HUES48 (cell line): ENCODE results near the gene MBOAT1.

Experiments used
- H3K27ac ChIP-seq: one replicate; pipeline ENCODE4 v1.7.0; 2013; ENCODE audit warnings: low read depth, low read length, inconsistent platforms
- H3K27me3 ChIP-seq: 2 replicates; pipeline ENCODE4 v1.6.1; 2013; ENCODE audit warnings: mild to moderate bottlenecking, low read length; ENCODE audit not compliant: control insufficient read depth, insufficient read depth
- H3K36me3 ChIP-seq: 2 replicates; pipeline ENCODE4 v1.6.1; 2013; ENCODE audit warnings: low read length; ENCODE audit not compliant: control insufficient read depth, insufficient read depth
- H3K4me1 ChIP-seq: 2 replicates; pipeline ENCODE4 v1.6.1; 2013; ENCODE audit warnings: mild to moderate bottlenecking, low read length; ENCODE audit not compliant: control insufficient read depth, insufficient read depth
- H3K4me3 ChIP-seq: 2 replicates; pipeline ENCODE4 v1.5.1; 2013; ENCODE audit warnings: mild to moderate bottlenecking, low read depth, low read length
- H3K9ac ChIP-seq: 2 replicates; pipeline ENCODE4 v1.6.1; 2013; ENCODE audit warnings: mild to moderate bottlenecking, low read depth, low read length, moderate library complexity
- H3K9me3 ChIP-seq: 2 replicates; pipeline ENCODE4 v1.6.1; 2013; ENCODE audit warnings: low read length; ENCODE audit not compliant: control insufficient read depth, insufficient read depth

Gene MBOAT1

DNA sequence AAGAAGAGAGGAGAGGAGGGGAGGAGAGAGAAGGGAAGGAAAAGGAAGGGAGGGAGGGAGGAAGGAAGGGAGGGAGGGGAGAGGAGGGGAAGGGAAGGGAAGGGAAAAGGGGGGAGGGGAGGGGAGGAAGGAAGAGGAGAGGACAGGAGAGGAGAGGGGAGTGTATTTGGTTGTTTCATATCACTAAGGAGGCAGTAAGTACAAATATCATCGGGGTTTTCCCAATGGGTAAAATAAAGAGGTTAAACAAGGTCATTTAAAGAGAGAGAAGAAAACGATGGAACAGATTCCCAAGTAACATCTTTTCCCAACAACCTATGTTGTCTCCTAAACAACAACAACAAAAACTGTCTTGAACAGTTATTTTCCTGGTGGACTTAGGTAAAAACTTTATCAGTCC lies 43.6 kb downstream of the MBOAT1 start:
- H3K27me3 ChIP-seq: no peaks in the 10 kb centered on the region
- H3K36me3 ChIP-seq: no peaks in the 10 kb centered on the region
- H3K4me1 ChIP-seq: no peaks in the 10 kb centered on the region
- no peak overlapping the region for H3K27ac ChIP-seq
- no peak overlapping the region for H3K4me3 ChIP-seq
- no peaks in the 10 kb centered on the region for H3K9me3 ChIP-seq
- no peak overlapping the region for H3K9ac ChIP-seq

DNA sequence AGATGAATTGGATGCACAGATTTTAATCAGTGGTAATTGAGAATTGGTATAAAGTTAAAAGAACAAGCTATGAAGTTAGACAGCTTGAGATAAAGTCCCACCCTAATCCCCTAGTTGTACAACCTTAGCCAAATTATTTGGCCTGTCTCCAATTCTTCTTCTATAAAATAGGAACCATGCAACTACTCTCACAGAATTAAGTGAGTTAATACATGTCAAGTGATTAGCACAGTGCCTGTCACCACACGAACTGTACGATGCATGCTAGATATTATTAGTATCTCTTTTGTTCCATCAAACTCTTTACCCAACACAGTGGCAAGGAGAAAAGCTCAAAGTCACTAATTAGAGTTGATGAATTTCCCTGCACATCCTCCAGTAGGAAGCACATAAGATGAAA lies 44.7 kb downstream of the MBOAT1 start:
- Histone ChIP-seq H3K36me3 (no peaks in the 10 kb centered on the region), H3K4me1 (no peaks in the 10 kb centered on the region), H3K27me3 (no peaks in the 10 kb centered on the region), H3K27ac (no peak overlapping the region), H3K9me3 (no peaks in the 10 kb centered on the region), H3K4me3 (no peak overlapping the region), H3K9ac (no peak overlapping the region)

DNA sequence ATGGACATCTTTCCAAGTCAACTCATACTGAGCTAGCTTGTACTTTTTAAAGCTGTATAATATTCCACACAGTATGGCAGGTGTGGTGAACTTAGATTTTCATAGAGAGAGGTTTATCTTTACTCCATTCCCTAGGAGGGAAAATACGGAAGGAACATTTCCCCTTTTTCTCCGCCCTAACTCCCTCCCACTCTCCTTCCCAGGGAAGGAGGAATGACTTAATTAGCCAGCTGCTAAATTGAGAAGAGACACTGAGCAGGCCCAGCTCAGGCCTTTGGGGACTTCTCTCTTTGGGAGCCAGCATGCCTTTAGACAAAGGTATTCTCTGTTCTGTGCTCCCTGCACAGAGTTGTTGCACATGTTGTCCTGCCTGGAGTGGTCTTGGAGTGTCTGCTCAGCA lies 46.1 kb downstream of the MBOAT1 start:
- Histone ChIP-seq H3K27ac (no peak overlapping the region), H3K27me3 (no peaks in the 10 kb centered on the region), H3K4me3 (no peak overlapping the region), H3K9me3 (no peaks in the 10 kb centered on the region), H3K36me3 (no peaks in the 10 kb centered on the region), H3K4me1 (no peaks in the 10 kb centered on the region), H3K9ac (no peak overlapping the region)

DNA sequence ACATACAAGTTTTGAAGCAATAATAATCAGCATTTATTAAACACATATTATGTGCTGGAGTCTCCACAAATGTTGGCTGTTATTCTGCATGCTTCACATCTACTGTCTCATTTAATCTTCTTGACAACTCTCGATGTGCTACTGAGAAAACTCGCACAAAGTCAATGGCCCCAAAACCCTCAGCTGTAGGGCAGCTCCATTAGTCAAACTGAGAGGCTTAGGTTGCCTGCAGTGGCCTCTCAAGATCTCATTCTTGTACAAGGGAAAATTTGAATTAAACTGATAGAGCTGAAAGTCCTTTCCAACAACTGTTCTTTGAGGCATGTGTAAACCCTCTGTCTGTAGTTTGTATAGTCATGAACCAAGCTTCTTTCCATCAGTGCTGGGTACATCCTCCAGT lies 49.8 kb downstream of the MBOAT1 start:
- Histone ChIP-seq H3K27me3 (no peaks in the 10 kb centered on the region), H3K36me3 (no peaks in the 10 kb centered on the region), H3K27ac (no peak overlapping the region), H3K4me1 (peaks cover 14% of the 10 kb centered on the region), H3K9ac (no peak overlapping the region), H3K9me3 (no peaks in the 10 kb centered on the region), H3K4me3 (no peak overlapping the region)

DNA sequence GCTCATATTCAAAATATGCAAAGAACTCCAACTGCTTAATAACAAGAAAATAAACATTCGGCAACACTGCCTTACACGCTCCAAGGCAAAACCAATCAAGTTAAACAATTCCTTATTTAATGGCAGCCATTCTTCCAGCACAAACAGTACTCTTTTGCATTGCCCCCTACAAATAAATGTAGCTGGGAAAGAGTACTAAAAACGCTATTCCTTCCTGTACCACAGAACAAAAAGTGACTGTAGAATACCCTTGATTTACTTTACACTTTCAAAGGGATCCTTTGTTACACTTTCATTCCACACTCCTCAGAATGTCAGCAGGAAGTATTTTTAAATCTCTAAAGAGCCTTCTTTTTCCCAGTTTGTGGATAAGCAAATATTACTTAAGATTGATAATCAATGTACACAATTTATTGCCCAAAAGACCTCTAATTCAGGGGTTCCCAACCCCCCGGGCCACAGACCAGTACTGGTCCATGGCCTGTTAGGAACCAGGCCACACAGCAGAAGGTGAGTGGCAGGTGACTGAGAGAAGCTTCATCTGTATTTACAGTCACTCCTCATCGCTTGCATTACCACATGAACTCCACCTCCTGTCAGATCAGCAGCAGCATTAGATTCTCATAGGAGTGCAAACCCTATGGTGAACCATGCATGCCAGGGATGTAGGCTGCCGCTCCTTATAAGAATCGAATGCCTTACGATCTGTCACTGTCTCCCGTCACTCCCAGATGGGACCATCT lies 51.6 kb downstream of the MBOAT1 start:
- H3K27me3 ChIP-seq: no peaks in the 10 kb centered on the region
- peak overlapping the region; percentile 56 for H3K27ac ChIP-seq

DNA sequence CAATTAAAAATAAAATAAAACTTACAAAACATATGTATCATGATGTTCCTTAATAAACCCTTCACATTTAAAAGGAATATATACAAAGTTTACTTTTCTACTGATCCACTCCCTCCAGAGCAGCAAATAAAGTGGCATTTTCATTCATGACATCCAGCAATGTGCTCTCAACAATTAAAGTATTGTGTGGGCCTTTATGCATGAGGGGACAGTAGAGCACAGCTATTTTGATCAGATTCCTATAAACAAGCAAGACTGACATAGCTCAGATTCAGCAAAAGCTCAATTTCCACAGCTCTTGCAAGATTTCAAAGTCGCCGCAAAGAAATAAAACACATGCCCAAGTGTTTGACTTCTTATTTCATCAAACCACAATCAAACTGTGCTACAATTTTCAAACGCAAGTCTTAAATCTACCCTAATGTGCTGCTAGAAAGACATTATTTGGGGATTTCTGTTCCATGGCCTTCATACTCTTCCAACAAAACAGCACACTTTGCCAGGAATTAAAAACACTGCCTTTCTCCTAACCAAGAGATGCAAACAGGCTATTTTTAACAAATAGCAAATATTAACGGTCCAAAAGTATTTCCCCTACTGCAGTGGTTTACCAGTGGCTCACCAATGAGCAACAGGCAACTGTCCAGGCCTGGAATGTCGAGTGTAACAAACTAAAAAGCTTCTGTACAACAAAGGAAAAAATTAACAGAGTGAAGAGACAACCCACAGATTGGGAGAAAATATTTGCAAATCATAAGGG lies 52.3 kb downstream of the MBOAT1 start:
- no peaks in the 10 kb centered on the region for H3K36me3 ChIP-seq
- no peaks in the 10 kb centered on the region for H3K9me3 ChIP-seq
- H3K27me3 ChIP-seq: no peaks in the 10 kb centered on the region
- peaks cover 14% of the 10 kb centered on the region for H3K4me1 ChIP-seq
- peak overlapping the region; percentile 56 for H3K27ac ChIP-seq
- no peak overlapping the region for H3K4me3 ChIP-seq
- no peak overlapping the region for H3K9ac ChIP-seq

More for the DNA sequence above, 51.6 kb downstream of the MBOAT1 start:
- no peak overlapping the region for H3K9ac ChIP-seq
- no peaks in the 10 kb centered on the region for H3K9me3 ChIP-seq
- peaks cover 14% of the 10 kb centered on the region for H3K4me1 ChIP-seq
- H3K36me3 ChIP-seq: no peaks in the 10 kb centered on the region
- H3K4me3 ChIP-seq: no peak overlapping the region

DNA sequence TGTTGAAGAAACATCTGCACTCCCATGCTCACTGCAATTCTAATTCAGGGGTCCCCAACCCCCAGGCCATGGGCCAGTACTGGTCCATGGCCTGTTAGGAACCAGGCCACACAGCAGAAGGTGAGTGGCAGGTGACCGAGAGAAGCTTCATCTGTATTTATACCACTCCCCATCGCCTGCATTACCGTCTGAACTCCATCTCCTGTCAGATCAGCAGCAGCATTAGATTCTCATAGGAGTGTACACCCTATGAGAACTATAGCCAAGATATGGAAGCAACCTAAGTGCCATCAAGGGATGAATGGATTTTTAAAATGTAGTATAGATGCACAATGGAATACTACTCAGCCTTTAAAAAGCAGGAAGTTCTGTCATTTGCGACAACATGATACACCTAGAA lies 53.2 kb downstream of the MBOAT1 start:
- Histone ChIP-seq H3K36me3 (no peaks in the 10 kb centered on the region), H3K4me1 (peaks cover 14% of the 10 kb centered on the region), H3K9me3 (no peaks in the 10 kb centered on the region), H3K4me3 (no peak overlapping the region), H3K27me3 (no peaks in the 10 kb centered on the region), H3K27ac (no peak overlapping the region), H3K9ac (no peak overlapping the region)

DNA sequence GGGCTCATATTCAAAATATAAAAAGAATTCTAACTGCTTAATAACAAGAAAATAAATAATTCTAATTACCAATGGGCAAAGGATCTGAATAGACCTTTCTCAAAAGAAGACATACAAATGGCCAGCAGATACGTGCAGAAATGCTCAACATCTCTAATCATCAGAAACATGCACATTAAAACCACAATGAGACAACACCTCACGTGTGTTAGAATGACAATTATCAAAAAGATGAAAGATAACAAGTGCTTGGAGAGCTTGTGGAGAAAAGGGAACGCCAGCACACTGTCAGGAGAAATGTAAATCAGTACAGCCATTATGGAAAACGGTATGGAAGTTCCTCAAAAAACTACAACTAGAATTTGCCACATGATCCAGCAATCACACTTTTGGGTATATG lies 53.6 kb downstream of the MBOAT1 start:
- Histone ChIP-seq H3K9ac (no peak overlapping the region), H3K36me3 (no peaks in the 10 kb centered on the region), H3K4me3 (no peak overlapping the region), H3K27ac (no peak overlapping the region), H3K4me1 (peaks cover 16% of the 10 kb centered on the region), H3K27me3 (no peaks in the 10 kb centered on the region), H3K9me3 (no peaks in the 10 kb centered on the region)

DNA sequence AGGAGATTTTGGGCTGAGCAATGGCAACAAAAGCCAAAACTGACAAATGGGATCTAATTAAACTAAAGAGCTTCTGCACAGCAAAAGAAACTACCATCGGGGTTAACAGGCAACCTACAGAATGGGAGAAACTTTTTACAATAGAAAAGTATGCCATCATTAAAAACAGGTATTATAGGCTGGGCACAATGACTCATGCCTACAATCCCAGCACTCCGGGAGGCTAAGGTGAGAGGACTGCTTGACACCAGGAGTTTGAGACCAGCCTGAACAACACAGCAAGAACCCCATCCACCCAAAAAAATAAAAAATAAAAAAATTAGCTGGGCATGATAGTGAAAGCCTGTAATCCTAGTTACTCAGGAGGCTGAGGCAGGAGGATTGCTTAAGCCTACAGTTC lies 55.4 kb downstream of the MBOAT1 start:
- no peak overlapping the region for H3K4me3 ChIP-seq
- no peak overlapping the region for H3K27ac ChIP-seq
- H3K36me3 ChIP-seq: no peaks in the 10 kb centered on the region
- H3K4me1 ChIP-seq: peaks cover 24% of the 10 kb centered on the region
- H3K9ac ChIP-seq: no peak overlapping the region
- no peaks in the 10 kb centered on the region for H3K27me3 ChIP-seq
- no peaks in the 10 kb centered on the region for H3K9me3 ChIP-seq

DNA sequence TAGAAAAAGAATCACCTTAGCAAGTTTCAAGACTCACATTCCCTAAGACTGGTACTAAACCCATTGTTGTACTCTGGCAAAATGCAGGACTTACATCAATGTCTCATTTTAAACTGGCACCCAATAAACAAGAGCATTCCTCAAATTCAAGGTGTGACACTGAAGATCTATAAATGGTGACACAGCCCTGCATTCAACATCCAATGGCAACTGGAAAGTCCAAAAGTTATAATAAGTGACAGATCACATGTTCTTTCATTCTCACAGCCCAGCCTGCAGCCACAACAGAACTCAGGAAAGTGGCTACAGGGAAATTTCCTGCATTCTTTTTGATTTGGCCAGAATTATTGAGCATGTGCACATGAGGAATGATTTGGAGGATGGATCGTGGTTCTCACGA lies 57.5 kb downstream of the MBOAT1 start:
- Histone ChIP-seq H3K27me3 (no peaks in the 10 kb centered on the region), H3K36me3 (no peaks in the 10 kb centered on the region), H3K4me3 (no peak overlapping the region), H3K9me3 (no peaks in the 10 kb centered on the region), H3K9ac (no peak overlapping the region), H3K4me1 (peaks cover 10% of the 10 kb centered on the region), H3K27ac (no peak overlapping the region)

DNA sequence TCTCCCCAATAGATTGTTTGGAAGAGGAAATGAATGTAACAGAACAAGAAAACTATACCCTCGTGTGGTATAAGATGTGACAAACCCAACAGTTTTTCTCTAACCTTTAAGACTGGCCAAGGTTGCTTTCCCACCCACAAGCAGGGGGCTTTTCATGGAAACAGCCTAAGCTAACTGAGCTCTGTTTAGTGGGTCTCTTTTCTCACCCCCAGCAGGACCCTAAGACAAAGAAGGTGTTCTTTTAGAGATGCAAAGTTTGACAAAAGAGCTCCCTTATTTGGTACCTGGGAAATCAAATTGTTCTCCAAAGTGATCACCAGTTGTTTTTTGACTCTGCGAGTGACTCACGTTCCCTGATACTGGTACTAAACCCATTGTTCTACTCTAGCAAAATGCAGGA lies 59.1 kb downstream of the MBOAT1 start:
- no peaks in the 10 kb centered on the region for H3K9me3 ChIP-seq
- H3K4me3 ChIP-seq: no peak overlapping the region
- H3K27ac ChIP-seq: peak overlapping the region; percentile 88
- peaks cover 9% of the 10 kb centered on the region for H3K4me1 ChIP-seq
- H3K9ac ChIP-seq: no peak overlapping the region
- H3K27me3 ChIP-seq: no peaks in the 10 kb centered on the region
- H3K36me3 ChIP-seq: no peaks in the 10 kb centered on the region
